Epithelial cell of esophagus (primary cell): Measurements from ENCODE around the gene ANKRD40CL.

ENCODE experiments used
- DNase-seq: peaks from one replicate; pipeline ENCODE4 v3.0.0; 2010; ENCODE audit warnings: low read depth
- H3K4me3 ChIP-seq: 2 replicates; pipeline ENCODE4 v1.5.1; 2011; ENCODE audit warnings: mild to moderate bottlenecking, low read length, control low read depth
- CTCF ChIP-seq: IDR thresholded peaks from 2 replicates; pipeline ENCODE4 v1.5.1; 2011; ENCODE audit warnings: low read depth, mild to moderate bottlenecking, low read length, control low read depth, inconsistent platforms; ENCODE audit not compliant: insufficient read depth; ENCODE audit errors: missing control alignments

Gene ANKRD40CL

GRCh38 chr17:50779747-50780353, 12.5 kb upstream of the ANKRD40CL start:
- no peak for DNase-seq
- H3K4me3 ChIP-seq, result no peak overlapping the region
- no peak for TF ChIP-seq CTCF

- no peak overlapping the region for H3K4me3 ChIP-seq
- DNase-seq, result no peak
- no peak for TF ChIP-seq CTCF
Measured at GRCh38 chr17:50778988-50779387, 11.7 kb upstream of the ANKRD40CL start.

- H3K4me3 ChIP-seq, result no peak overlapping the region
- no peak for TF ChIP-seq CTCF
- DNase-seq, result no peak
Measured at GRCh38 chr17:50778471-50778870, 11.2 kb upstream of the ANKRD40CL start.

- no peak for TF ChIP-seq CTCF
- DNase-seq, result no peak
- no peak overlapping the region for H3K4me3 ChIP-seq
Measured at GRCh38 chr17:50775926-50776325, 8.6 kb upstream of the ANKRD40CL start.

GRCh38 chr17:50774225-50774803, 7.0 kb upstream of the ANKRD40CL start:
- H3K4me3 ChIP-seq, result no peak overlapping the region
- DNase-seq, result no peak
- no peak for TF ChIP-seq CTCF

GRCh38 chr17:50771991-50772785, 4.9 kb upstream of the ANKRD40CL start:
- no peak for DNase-seq
- no peak for TF ChIP-seq CTCF
- no peak overlapping the region for H3K4me3 ChIP-seq
